GM18519 (cell line): ENCODE measurements around the gene PTPRM.

Source experiments
- ATAC-seq: cut with Tn5 transposase; IDR thresholded peaks from one replicate; pipeline ENCODE4 v1.9.1; 2021; ENCODE audit warnings: mild to moderate bottlenecking, moderate library complexity; ENCODE audit not compliant: unreplicated experiment, low FRiP score

PTPRM gene

GRCh38 chr18:8130096-8130495 lies 563.0 kb downstream of the PTPRM start:
- ATAC-seq: no peak

- no peak for ATAC-seq
These were observed 565.9 kb downstream of the PTPRM start for GRCh38 chr18:8133032-8133431.

GRCh38 chr18:8133888-8134287 lies 566.8 kb downstream of the PTPRM start:
- ATAC-seq: no peak

- ATAC-seq: no peak
These were observed 572.0 kb downstream of the PTPRM start for GRCh38 chr18:8139127-8139527.

- no peak for ATAC-seq
These were observed 572.8 kb downstream of the PTPRM start for GRCh38 chr18:8139891-8140406.

GRCh38 chr18:8140841-8141501 lies 573.9 kb downstream of the PTPRM start:
- ATAC-seq: no peak

- no peak for ATAC-seq
These were observed 575.1 kb downstream of the PTPRM start for GRCh38 chr18:8142131-8142711.

- ATAC-seq: no peak
These were observed 575.8 kb downstream of the PTPRM start for GRCh38 chr18:8142932-8143331.

- no peak for ATAC-seq
These were observed 584.1 kb downstream of the PTPRM start for GRCh38 chr18:8151181-8151580.

GRCh38 chr18:8153887-8154583 lies 586.9 kb downstream of the PTPRM start:
- ATAC-seq: no peak

GRCh38 chr18:8162802-8163201 lies 595.7 kb downstream of the PTPRM start:
- ATAC-seq: no peak

- ATAC-seq: no peak
These were observed 596.3 kb downstream of the PTPRM start for GRCh38 chr18:8163286-8163959.

GRCh38 chr18:8165095-8165494 lies 598.0 kb downstream of the PTPRM start:
- ATAC-seq: no peak

- no peak for ATAC-seq
These were observed 599.9 kb downstream of the PTPRM start for GRCh38 chr18:8167026-8167425.

- ATAC-seq: no peak
These were observed 600.6 kb downstream of the PTPRM start for GRCh38 chr18:8167673-8168072.

- ATAC-seq: no peak
These were observed 602.6 kb downstream of the PTPRM start for GRCh38 chr18:8169722-8170121.

GRCh38 chr18:8174771-8175170 lies 607.7 kb downstream of the PTPRM start:
- no peak for ATAC-seq

- ATAC-seq: no peak
These were observed 608.5 kb downstream of the PTPRM start for GRCh38 chr18:8175501-8176061.

- no peak for ATAC-seq
These were observed 609.0 kb downstream of the PTPRM start for GRCh38 chr18:8176109-8176508.

GRCh38 chr18:8176554-8176953 lies 609.4 kb downstream of the PTPRM start:
- ATAC-seq: no peak
